OCI-LY1 (cell line): ENCODE measurements around the gene DCAF4.

Experiments used
- EZH2 ChIP-seq: fragments of 200-600 bp; sonication (generic), shearing (Covaris generic); IDR thresholded peaks from 2 replicates; pipeline ENCODE4 v1.8.0; 2017; ENCODE audit warnings: borderline replicate concordance, mixed run types, mild to moderate bottlenecking, antibody characterized with exemption, low read length, moderate library complexity, mixed read lengths
- TF ChIP-seq, protein P1 (sequence below): fragments of 200-600 bp; sonication (generic), shearing (Covaris generic); IDR thresholded peaks from 2 replicates; pipeline ENCODE4 v1.5.1; 2017; ENCODE audit warnings: mild to moderate bottlenecking, antibody characterized with exemption, low read length, moderate library complexity, mixed read lengths

DNA sequence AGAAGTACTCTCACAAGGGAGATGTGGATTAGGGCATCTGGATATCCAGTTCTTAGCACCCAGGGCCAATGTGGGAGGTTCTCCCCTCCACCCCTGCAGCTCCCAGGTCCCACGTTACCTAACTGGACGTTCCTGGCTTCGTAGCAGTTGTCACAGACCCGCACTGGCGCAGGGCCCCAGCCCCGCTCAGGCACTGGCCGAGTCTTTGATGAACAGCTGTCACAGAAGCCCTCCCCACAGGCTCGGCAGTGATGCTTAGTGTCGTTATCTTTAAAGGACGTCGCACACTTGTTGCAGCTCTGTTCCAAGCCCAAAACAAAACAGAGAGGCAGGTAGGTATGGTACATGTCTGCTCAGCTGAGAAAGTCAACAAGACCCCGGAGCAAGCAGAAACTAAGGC lies 48.4 kb downstream of the DCAF4 start:
- TF ChIP-seq, protein P1, sequence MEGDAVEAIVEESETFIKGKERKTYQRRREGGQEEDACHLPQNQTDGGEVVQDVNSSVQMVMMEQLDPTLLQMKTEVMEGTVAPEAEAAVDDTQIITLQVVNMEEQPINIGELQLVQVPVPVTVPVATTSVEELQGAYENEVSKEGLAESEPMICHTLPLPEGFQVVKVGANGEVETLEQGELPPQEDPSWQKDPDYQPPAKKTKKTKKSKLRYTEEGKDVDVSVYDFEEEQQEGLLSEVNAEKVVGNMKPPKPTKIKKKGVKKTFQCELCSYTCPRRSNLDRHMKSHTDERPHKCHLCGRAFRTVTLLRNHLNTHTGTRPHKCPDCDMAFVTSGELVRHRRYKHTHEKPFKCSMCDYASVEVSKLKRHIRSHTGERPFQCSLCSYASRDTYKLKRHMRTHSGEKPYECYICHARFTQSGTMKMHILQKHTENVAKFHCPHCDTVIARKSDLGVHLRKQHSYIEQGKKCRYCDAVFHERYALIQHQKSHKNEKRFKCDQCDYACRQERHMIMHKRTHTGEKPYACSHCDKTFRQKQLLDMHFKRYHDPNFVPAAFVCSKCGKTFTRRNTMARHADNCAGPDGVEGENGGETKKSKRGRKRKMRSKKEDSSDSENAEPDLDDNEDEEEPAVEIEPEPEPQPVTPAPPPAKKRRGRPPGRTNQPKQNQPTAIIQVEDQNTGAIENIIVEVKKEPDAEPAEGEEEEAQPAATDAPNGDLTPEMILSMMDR: no peak
- TF ChIP-seq EZH2: no peak
